B cell (primary cell): ENCODE data around the gene SMOC1.

Source experiments
- CTCF ChIP-seq: fragments of 200-600 bp; IDR thresholded peaks from one replicate; pipeline ENCODE4 v1.8.0; 2022; ENCODE audit warnings: antibody characterized with exemption, mild to moderate bottlenecking
- EZH2 ChIP-seq: IDR thresholded peaks from 2 replicates; pipeline ENCODE4 v1.6.1; 2012; ENCODE audit warnings: borderline replicate concordance, low read depth, mild to moderate bottlenecking, moderate library complexity, low read length; ENCODE audit not compliant: insufficient read depth, poor library complexity, severe bottlenecking

DNA sequence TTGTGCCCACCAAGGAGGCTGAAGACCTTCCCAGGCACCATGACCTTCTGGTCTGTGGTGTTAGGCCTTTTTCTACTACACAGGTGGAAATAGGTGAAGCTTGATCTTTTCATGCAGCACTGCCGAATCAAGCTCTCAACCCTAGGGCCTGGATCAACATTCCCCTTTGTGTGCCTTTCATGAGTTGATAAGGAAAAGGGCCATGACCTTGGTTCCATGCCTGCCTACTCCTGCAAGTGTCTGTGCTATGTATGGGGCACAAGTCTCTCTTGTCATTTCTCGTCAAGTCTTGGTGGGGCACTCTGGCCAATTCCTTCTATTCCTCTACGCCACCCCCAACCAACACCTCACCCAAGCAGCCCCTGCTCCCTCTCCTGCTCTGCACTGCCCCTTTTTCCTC, 155.0 kb downstream of the SMOC1 start:
- TF ChIP-seq EZH2, result no peak
- no peak for TF ChIP-seq CTCF
